ENCODE data around the gene RTN4R.

The RTN4R gene

GRCh38 chr22:20219667-20220628 is 48.2 kb downstream of the RTN4R start:
- TF ChIP-seq REST (IDR thresholded peaks at IDR 0.05; ENCODE audit: insufficient read depth in 1 of 2, low read depth in 2 of 2, low read length in 2 of 2) (no peak), FOXP2 (optimal IDR thresholded peaks at IDR 0.05; ENCODE audit: borderline replicate concordance, extremely low read depth, extremely low read length, insufficient read depth) (no peak), POLR2AphosphoS5 (IDR thresholded peaks at IDR 0.05; ENCODE audit: low read depth, low read length) (no peak), SIN3A (IDR thresholded peaks at IDR 0.05; ENCODE audit: borderline replicate concordance, insufficient read depth, low read length) (no peak)

GRCh38 chr22:20218987-20219386 is 49.1 kb downstream of the RTN4R start:
- no peak for TF ChIP-seq SIN3A (IDR thresholded peaks at IDR 0.05; ENCODE audit: borderline replicate concordance, insufficient read depth, low read length)
- TF ChIP-seq POLR2AphosphoS5 (IDR thresholded peaks at IDR 0.05; ENCODE audit: low read depth, low read length) = no peak
- TF ChIP-seq REST (IDR thresholded peaks at IDR 0.05; ENCODE audit: insufficient read depth in 1 of 2, low read depth in 2 of 2, low read length in 2 of 2) = no peak
- no peak for TF ChIP-seq TAF1 (IDR thresholded peaks at IDR 0.05; ENCODE audit: borderline replicate concordance, insufficient read depth, low read length)
- no peak for TF ChIP-seq FOXP2 (optimal IDR thresholded peaks at IDR 0.05; ENCODE audit: borderline replicate concordance, extremely low read depth, extremely low read length, insufficient read depth)

GRCh38 chr22:20218326-20218872 is 49.7 kb downstream of the RTN4R start:
- TF ChIP-seq FOXP2 (optimal IDR thresholded peaks at IDR 0.05; ENCODE audit: borderline replicate concordance, extremely low read depth, extremely low read length, insufficient read depth) (no peak), SIN3A (IDR thresholded peaks at IDR 0.05; ENCODE audit: borderline replicate concordance, insufficient read depth, low read length) (no peak), REST (IDR thresholded peaks at IDR 0.05; ENCODE audit: insufficient read depth in 1 of 2, low read depth in 2 of 2, low read length in 2 of 2) (no peak), POLR2AphosphoS5 (IDR thresholded peaks at IDR 0.05; ENCODE audit: low read depth, low read length) (no peak), TAF1 (IDR thresholded peaks at IDR 0.05; ENCODE audit: borderline replicate concordance, insufficient read depth, low read length) (no peak)

DNA sequence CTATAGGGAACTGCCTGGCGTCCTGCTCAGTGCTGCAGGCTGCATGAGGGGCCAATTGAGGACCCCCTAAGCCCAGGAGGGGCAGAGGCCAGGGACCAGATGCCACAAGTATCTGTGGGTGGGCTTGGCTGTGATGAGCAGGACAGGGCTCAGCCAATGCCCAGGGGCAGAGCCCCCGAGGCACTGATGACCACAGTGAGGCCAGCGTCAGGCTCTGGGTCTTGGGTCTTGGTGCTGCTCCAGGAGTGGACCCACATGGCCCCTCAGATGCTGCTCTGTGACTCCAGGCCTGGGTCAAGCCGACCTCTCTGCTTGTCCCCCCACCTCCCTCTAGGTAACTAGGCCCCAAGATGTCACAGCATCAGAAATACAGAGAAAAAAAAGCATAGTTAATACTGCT is 50.6 kb downstream of the RTN4R start:
- TF ChIP-seq FOXP2 (optimal IDR thresholded peaks at IDR 0.05; ENCODE audit: borderline replicate concordance, extremely low read depth, extremely low read length, insufficient read depth) (no peak), TAF1 (IDR thresholded peaks at IDR 0.05; ENCODE audit: borderline replicate concordance, insufficient read depth, low read length) (no peak), POLR2AphosphoS5 (IDR thresholded peaks at IDR 0.05; ENCODE audit: low read depth, low read length) (no peak), SIN3A (IDR thresholded peaks at IDR 0.05; ENCODE audit: borderline replicate concordance, insufficient read depth, low read length) (no peak), REST (IDR thresholded peaks at IDR 0.05; ENCODE audit: insufficient read depth in 1 of 2, low read depth in 2 of 2, low read length in 2 of 2) (no peak)

Measured in PFSK-1 (cell line).